Endothelial cell of umbilical vein (primary cell): Measurements from ENCODE around the gene CPTP.

Experiments used
- CTCF ChIP-seq, 2 donors: IDR thresholded peaks; 1 replicate in 1 of 2; 2 replicates in 1 of 2; pipeline ENCODE4 v1.5.1; 2011; ENCODE audit warnings: low read length in 2 of 2, mild to moderate bottlenecking in 2 of 2, moderate library complexity in 2 of 2, control low read depth in 1 of 2, inconsistent platforms in 1 of 2, low read depth in 1 of 2; ENCODE audit not compliant: insufficient read depth in 1 of 2; ENCODE audit errors: extremely low read depth in 1 of 2
- EZH2 ChIP-seq: IDR thresholded peaks from 2 replicates; pipeline ENCODE4 v1.6.1; 2012; ENCODE audit warnings: borderline replicate concordance, low read depth, mild to moderate bottlenecking, moderate library complexity, low read length, inconsistent platforms; ENCODE audit not compliant: severe bottlenecking
- JUN ChIP-seq: IDR thresholded peaks from 2 replicates; pipeline ENCODE4 v1.6.1; 2011; ENCODE audit warnings: borderline replicate concordance, low read depth; ENCODE audit not compliant: insufficient read length, insufficient read depth
- MAX ChIP-seq: IDR thresholded peaks from 2 replicates; pipeline ENCODE4 v1.6.1; 2011; ENCODE audit not compliant: insufficient read depth, insufficient read length
- MYC ChIP-seq: IDR thresholded peaks from one replicate; pipeline ENCODE4 v1.6.1; 2011; ENCODE audit warnings: mild to moderate bottlenecking, low read depth, low read length
- POLR2A ChIP-seq: IDR thresholded peaks from 2 replicates; pipeline ENCODE4 v1.6.1; 2012; ENCODE audit warnings: low read depth, mild to moderate bottlenecking, control low read depth, low read length
- POLR2AphosphoS5 ChIP-seq: IDR thresholded peaks from 2 replicates; pipeline ENCODE4 v1.6.1; 2012; ENCODE audit warnings: low read depth, mild to moderate bottlenecking, control low read depth, low read length, moderate library complexity; ENCODE audit not compliant: insufficient read depth

DNA sequence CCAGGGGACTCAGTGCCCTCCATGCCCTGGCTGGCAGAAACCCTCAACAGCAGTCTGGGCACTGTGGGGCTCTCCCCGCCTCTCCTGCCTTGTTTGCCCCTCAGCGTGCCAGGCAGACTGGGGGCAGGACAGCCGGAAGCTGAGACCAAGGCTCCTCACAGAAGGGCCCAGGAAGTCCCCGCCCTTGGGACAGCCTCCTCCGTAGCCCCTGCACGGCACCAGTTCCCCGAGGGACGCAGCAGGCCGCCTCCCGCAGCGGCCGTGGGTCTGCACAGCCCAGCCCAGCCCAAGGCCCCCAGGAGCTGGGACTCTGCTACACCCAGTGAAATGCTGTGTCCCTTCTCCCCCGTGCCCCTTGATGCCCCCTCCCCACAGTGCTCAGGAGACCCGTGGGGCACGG is 3.7 kb downstream of the CPTP start:
- TF ChIP-seq POLR2A (no peak), MYC (no peak), CTCF (IDR thresholded peaks at IDR 0.05; ENCODE audit: extremely low read depth in 1 of 2, insufficient read depth in 1 of 2, low read depth in 1 of 2, low read length in 2 of 2) (no peak), EZH2 (no peak), POLR2AphosphoS5 (no peak), JUN (no peak), MAX (no peak)
